ENCODE data around the gene UCK2.

UCK2 gene

DNA sequence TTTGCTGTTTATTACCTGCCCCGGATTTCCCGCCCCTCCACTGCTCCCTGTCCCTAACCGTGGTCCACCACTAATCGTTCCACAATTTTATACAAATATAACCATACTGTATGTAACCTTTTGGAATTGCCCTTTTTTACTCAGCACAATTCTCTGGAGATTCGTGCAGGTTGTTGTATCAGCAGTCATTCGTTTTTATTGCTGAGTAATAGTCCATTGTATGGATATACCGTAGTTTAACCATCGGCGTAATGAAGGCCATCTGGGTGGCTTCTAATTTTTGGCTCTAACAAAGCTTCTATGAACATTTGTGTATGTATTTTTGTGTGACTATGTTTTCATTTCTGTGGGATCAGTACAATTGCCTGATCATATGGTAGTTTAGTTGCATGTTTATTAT, 50.0 kb downstream of the UCK2 start:
- Histone ChIP-seq H3K9me3 (ENCODE audit: low read length) (peaks cover 24% of the 10 kb centered on the region), H2AFZ (ENCODE audit: low read length) (no peak overlapping the region), H3K36me3 (ENCODE audit: insufficient read depth, low read length) (peaks cover 40% of the 10 kb centered on the region), H3K79me2 (ENCODE audit: insufficient read depth, low read length) (peaks cover 83% of the 10 kb centered on the region), H3K4me1 (ENCODE audit: insufficient read depth, low read length, severe bottlenecking) (peaks cover 32% of the 10 kb centered on the region), H3K27me3 (ENCODE audit: insufficient read depth, low read length) (no peaks in the 10 kb centered on the region), H3K9me2 (ENCODE audit: low read depth, low read length) (no peaks in the 10 kb centered on the region), H3F3A (ENCODE audit: insufficient read depth, low read length) (no peaks in the 10 kb centered on the region), H3K9ac (ENCODE audit: low read length) (no peak overlapping the region), H3K4me2 (ENCODE audit: low read length) (no peak overlapping the region), H3K27ac (ENCODE audit: low read depth, low read length, poor library complexity, severe bottlenecking) (no peak overlapping the region), H3K4me3 (ENCODE audit: low read depth, low read length, poor library complexity, severe bottlenecking) (no peak overlapping the region), H4K20me1 (ENCODE audit: insufficient read depth, low read length) (no peaks in the 10 kb centered on the region)
- TF ChIP-seq EZH2 (IDR thresholded peaks at IDR 0.05; ENCODE audit: borderline replicate concordance, low read length): no peak
- TF ChIP-seq, protein P1, sequence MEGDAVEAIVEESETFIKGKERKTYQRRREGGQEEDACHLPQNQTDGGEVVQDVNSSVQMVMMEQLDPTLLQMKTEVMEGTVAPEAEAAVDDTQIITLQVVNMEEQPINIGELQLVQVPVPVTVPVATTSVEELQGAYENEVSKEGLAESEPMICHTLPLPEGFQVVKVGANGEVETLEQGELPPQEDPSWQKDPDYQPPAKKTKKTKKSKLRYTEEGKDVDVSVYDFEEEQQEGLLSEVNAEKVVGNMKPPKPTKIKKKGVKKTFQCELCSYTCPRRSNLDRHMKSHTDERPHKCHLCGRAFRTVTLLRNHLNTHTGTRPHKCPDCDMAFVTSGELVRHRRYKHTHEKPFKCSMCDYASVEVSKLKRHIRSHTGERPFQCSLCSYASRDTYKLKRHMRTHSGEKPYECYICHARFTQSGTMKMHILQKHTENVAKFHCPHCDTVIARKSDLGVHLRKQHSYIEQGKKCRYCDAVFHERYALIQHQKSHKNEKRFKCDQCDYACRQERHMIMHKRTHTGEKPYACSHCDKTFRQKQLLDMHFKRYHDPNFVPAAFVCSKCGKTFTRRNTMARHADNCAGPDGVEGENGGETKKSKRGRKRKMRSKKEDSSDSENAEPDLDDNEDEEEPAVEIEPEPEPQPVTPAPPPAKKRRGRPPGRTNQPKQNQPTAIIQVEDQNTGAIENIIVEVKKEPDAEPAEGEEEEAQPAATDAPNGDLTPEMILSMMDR (IDR thresholded peaks at IDR 0.05; ENCODE audit: low read length): no peak

DNA sequence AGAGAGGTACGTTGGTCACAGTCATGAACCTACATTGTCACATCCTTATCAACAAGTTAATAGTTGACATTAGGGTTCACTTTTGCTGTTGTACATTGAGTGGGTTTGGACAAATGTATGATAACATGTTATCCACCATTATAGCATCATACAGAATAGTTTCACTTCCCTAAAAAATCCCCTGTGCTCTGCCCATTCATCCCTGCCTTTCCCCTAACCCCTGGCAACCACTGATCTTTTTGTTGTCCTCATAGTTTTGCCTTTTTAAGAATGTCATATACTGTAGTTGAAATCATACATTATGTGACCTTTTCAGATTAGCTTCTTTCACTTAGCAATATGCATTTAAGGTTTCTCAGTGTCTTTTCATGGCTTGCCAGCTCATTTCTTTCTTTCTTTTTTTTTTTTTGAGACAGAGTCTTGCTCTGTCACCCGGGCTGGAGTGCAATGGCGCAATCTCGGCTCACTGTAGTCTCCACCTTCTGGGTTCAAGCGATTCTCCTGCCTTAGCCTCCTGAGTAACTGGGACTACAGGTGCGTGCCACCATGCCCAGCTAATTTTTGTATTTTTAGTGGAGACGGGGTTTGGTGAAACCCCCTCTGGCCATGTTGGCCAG, 50.6 kb downstream of the UCK2 start:
- Histone ChIP-seq H3K4me3 (ENCODE audit: low read depth, low read length, poor library complexity, severe bottlenecking) (no peak overlapping the region), H3K4me2 (ENCODE audit: low read length) (no peak overlapping the region), H3K4me1 (ENCODE audit: insufficient read depth, low read length, severe bottlenecking) (peaks cover 33% of the 10 kb centered on the region), H3K27me3 (ENCODE audit: insufficient read depth, low read length) (no peaks in the 10 kb centered on the region), H3K9ac (ENCODE audit: low read length) (no peak overlapping the region), H3K36me3 (ENCODE audit: insufficient read depth, low read length) (peaks cover 34% of the 10 kb centered on the region), H3F3A (ENCODE audit: insufficient read depth, low read length) (no peaks in the 10 kb centered on the region), H2AFZ (ENCODE audit: low read length) (no peak overlapping the region), H4K20me1 (ENCODE audit: insufficient read depth, low read length) (no peaks in the 10 kb centered on the region), H3K27ac (ENCODE audit: low read depth, low read length, poor library complexity, severe bottlenecking) (no peak overlapping the region), H3K9me3 (ENCODE audit: low read length) (peaks cover 19% of the 10 kb centered on the region), H3K79me2 (ENCODE audit: insufficient read depth, low read length) (peaks cover 79% of the 10 kb centered on the region), H3K9me2 (ENCODE audit: low read depth, low read length) (no peaks in the 10 kb centered on the region)
- TF ChIP-seq, protein P1 (IDR thresholded peaks at IDR 0.05; ENCODE audit: low read length): no peak
- no peak for TF ChIP-seq EZH2 (IDR thresholded peaks at IDR 0.05; ENCODE audit: borderline replicate concordance, low read length)

DNA sequence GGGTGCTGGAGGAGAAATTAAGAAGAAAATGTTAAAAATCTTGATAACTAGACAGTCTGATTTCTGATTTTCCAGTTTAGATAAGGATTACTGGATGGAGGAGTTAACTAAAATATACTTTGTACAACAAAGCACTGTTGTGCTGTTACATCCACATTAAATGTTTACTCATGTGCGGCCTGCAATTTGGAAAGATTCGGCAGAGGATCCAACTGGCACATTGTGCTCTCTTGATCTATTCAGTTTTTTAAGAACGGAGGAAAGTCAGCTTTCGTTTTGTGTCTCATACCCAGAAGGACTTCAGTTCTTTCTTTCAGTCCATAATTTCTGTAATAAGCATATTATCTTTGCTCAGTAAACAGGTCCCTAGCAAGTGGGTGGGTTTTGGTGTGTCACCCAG, 52.5 kb downstream of the UCK2 start:
- Histone ChIP-seq H2AFZ (ENCODE audit: low read length) (no peak overlapping the region), H3K9ac (ENCODE audit: low read length) (no peak overlapping the region), H3K27me3 (ENCODE audit: insufficient read depth, low read length) (no peaks in the 10 kb centered on the region), H3K27ac (ENCODE audit: low read depth, low read length, poor library complexity, severe bottlenecking) (no peak overlapping the region), H3K4me3 (ENCODE audit: low read depth, low read length, poor library complexity, severe bottlenecking) (no peak overlapping the region), H3K9me2 (ENCODE audit: low read depth, low read length) (no peaks in the 10 kb centered on the region), H3K4me1 (ENCODE audit: insufficient read depth, low read length, severe bottlenecking) (peaks cover 50% of the 10 kb centered on the region), H4K20me1 (ENCODE audit: insufficient read depth, low read length) (no peaks in the 10 kb centered on the region), H3F3A (ENCODE audit: insufficient read depth, low read length) (no peaks in the 10 kb centered on the region), H3K36me3 (ENCODE audit: insufficient read depth, low read length) (peaks cover 29% of the 10 kb centered on the region), H3K4me2 (ENCODE audit: low read length) (no peak overlapping the region), H3K9me3 (ENCODE audit: low read length) (peaks cover 15% of the 10 kb centered on the region), H3K79me2 (ENCODE audit: insufficient read depth, low read length) (peaks cover 80% of the 10 kb centered on the region)
- TF ChIP-seq EZH2 (IDR thresholded peaks at IDR 0.05; ENCODE audit: borderline replicate concordance, low read length): no peak
- TF ChIP-seq, protein P1 (IDR thresholded peaks at IDR 0.05; ENCODE audit: low read length): no peak
